Neural cell (in vitro differentiated cells): ENCODE measurements around the gene GRM1. TPM values are rescaled to one million over a fixed set of nuclear protein-coding genes. Genes with fewer than 3 reads are reported as not detected.

Experiments
- H2AFZ ChIP-seq: fragments of 200-600, 300-800 bp; sonication (generic), shearing (Covaris generic); 2 replicates; pipeline ENCODE4 v1.6.0; 2014; ENCODE audit warnings: low read depth, mild to moderate bottlenecking, antibody characterized with exemption, low read length, moderate library complexity
- H3F3A ChIP-seq: fragments of 200-600 bp; shearing (Covaris generic); 2 replicates; pipeline ENCODE4 v1.6.1; 2016; ENCODE audit warnings: mild to moderate bottlenecking, moderate library complexity, mixed read lengths, antibody characterized with exemption, low read length; ENCODE audit not compliant: insufficient read depth, poor library complexity, severe bottlenecking
- H3K27ac ChIP-seq: fragments of 200-600, 300-800 bp; sonication (generic), shearing (Covaris generic); 2 replicates; pipeline ENCODE4 v1.5.1; 2014; ENCODE audit warnings: mild to moderate bottlenecking, low read length, moderate library complexity
- H3K27me3 ChIP-seq: fragments of 300-800, 200-600 bp; sonication (generic), shearing (Covaris generic); 2 replicates; pipeline ENCODE4 v1.6.0; 2014; ENCODE audit warnings: mild to moderate bottlenecking, low read depth, low read length, moderate library complexity; ENCODE audit not compliant: insufficient read depth
- H3K36me3 ChIP-seq: fragments of 300-800, 200-600 bp; sonication (generic), shearing (Covaris generic); 2 replicates; pipeline ENCODE4 v1.5.1; 2014; ENCODE audit warnings: mild to moderate bottlenecking, antibody characterized with exemption, low read length, moderate library complexity; ENCODE audit not compliant: insufficient read depth
- H3K4me2 ChIP-seq: fragments of 300-800, 200-600 bp; sonication (generic), shearing (Covaris generic); 2 replicates; pipeline ENCODE4 v1.6.0; 2014; ENCODE audit warnings: mild to moderate bottlenecking, low read length
- H3K4me3 ChIP-seq: fragments of 300-800, 200-600 bp; sonication (generic), shearing (Covaris generic); 2 replicates; pipeline ENCODE4 v1.5.1; 2014; ENCODE audit warnings: mild to moderate bottlenecking, low read length, moderate library complexity
- H3K79me2 ChIP-seq: fragments of 200-600 bp; shearing (Covaris generic); replicated peaks from 2 replicates; pipeline ENCODE4 v1.6.0; 2014; ENCODE audit warnings: mild to moderate bottlenecking, low read length, moderate library complexity; ENCODE audit not compliant: insufficient read depth
- H3K9ac ChIP-seq: fragments of 300-800, 200-600 bp; sonication (generic), shearing (Covaris generic); 2 replicates; pipeline ENCODE4 v1.6.1; 2016; ENCODE audit warnings: mild to moderate bottlenecking, low read length, mixed read lengths
- H3K9me2 ChIP-seq: fragments of 200-600 bp; shearing (Covaris generic); 2 replicates; pipeline ENCODE4 v1.6.1; 2016; ENCODE audit warnings: mild to moderate bottlenecking, low read length, mixed read lengths; ENCODE audit not compliant: insufficient read depth
- H3K9me3 ChIP-seq: fragments of 200-600, 300-800 bp; sonication (generic), shearing (Covaris generic); 2 replicates; pipeline ENCODE4 v1.6.1; 2016; ENCODE audit warnings: mild to moderate bottlenecking, mixed run types, low read length, moderate library complexity, mixed read lengths
- H4K20me1 ChIP-seq: fragments of 200-600 bp; shearing (Covaris generic); 2 replicates; pipeline ENCODE4 v1.6.1; 2016; ENCODE audit warnings: mild to moderate bottlenecking, mixed run types; ENCODE audit not compliant: insufficient read depth
- EP300 ChIP-seq: fragments of 450-650 bp; conservative IDR thresholded peaks from 2 replicates; pipeline ENCODE4 v1.6.1; 2014; ENCODE audit warnings: antibody characterized with exemption, mild to moderate bottlenecking, moderate library complexity; ENCODE audit not compliant: poor library complexity, severe bottlenecking
- EZH2 ChIP-seq: fragments of 200-600, 300-800 bp; shearing (Covaris generic), sonication (generic); IDR thresholded peaks from 2 replicates; pipeline ENCODE4 v1.6.1; 2014; ENCODE audit warnings: antibody characterized with exemption, low read length, borderline replicate concordance, mild to moderate bottlenecking; ENCODE audit not compliant: insufficient read depth, poor library complexity, severe bottlenecking
- MXI1 ChIP-seq: fragments of 450-650 bp; conservative IDR thresholded peaks from 2 replicates; pipeline ENCODE4 v1.6.1; 2014; ENCODE audit warnings: antibody characterized with exemption, mild to moderate bottlenecking; ENCODE audit not compliant: poor library complexity, severe bottlenecking
- POLR2AphosphoS5 ChIP-seq: IDR thresholded peaks from 2 replicates; pipeline ENCODE4 v1.6.1; 2012
- RAD21 ChIP-seq: fragments of 450-650 bp; conservative IDR thresholded peaks from 2 replicates; pipeline ENCODE4 v1.6.1; 2014; ENCODE audit warnings: antibody characterized with exemption, mild to moderate bottlenecking, moderate library complexity
- REST ChIP-seq: IDR thresholded peaks from 2 replicates; pipeline ENCODE4 v1.6.1; 2012; ENCODE audit warnings: borderline replicate concordance
- SMC3 ChIP-seq: fragments of 450-650 bp; conservative IDR thresholded peaks from 2 replicates; pipeline ENCODE4 v1.6.1; 2014; ENCODE audit warnings: antibody characterized with exemption, mild to moderate bottlenecking, moderate library complexity; ENCODE audit not compliant: poor library complexity
- TAF1 ChIP-seq: IDR thresholded peaks from 2 replicates; pipeline ENCODE4 v1.6.1; 2012; ENCODE audit warnings: low read depth
- polyA plus RNA-seq: library from polyadenylated mRNA; depleted of rRNA; stranded (reverse); fragments of >200 nt; gene quantifications from 2 replicates; pipeline ENCODE4 v1.2.3, GENCODE V29; 2014
- TF ChIP-seq, protein P1 (sequence below): fragments of 450-650 bp; IDR thresholded peaks from 2 replicates; pipeline ENCODE4 v1.5.1; 2014; ENCODE audit warnings: antibody characterized with exemption, mild to moderate bottlenecking, moderate library complexity; ENCODE audit not compliant: poor library complexity, severe bottlenecking

Gene GRM1
- polyA plus RNA-seq, 1 donor from 2014 or later = 2.9 TPM

DNA sequence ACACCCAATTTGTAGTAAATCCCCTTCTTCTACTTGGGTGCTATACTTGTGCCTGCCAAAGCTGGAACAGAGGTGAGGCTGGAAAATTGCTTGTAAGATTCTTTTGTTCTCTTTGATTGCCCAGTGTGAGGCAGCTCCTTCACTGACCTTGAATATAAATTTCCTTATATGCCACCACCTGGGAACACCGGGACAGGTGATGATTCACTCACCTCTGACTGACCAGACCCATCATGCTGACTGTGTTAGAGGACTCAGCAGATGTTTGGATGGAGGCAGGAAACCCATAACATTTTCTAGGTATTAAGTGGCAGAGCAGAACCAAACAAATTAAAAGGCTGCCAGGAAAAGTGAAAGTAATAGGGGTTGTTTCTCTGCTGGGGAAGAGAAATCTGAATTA is 120.9 kb downstream of the GRM1 start:
- H3K27ac ChIP-seq = no peak overlapping the region
- H3K9ac ChIP-seq = no peak overlapping the region
- no peaks in the 10 kb centered on the region for H3K9me2 ChIP-seq
- no peak overlapping the region for H3K4me3 ChIP-seq
- no peaks in the 10 kb centered on the region for H3K27me3 ChIP-seq
- TF ChIP-seq EP300 (no peak), TAF1 (no peak), REST (no peak), POLR2AphosphoS5 (no peak), MXI1 (no peak), SMC3 (no peak), EZH2 (no peak), RAD21 (no peak)
- TF ChIP-seq, protein P1, sequence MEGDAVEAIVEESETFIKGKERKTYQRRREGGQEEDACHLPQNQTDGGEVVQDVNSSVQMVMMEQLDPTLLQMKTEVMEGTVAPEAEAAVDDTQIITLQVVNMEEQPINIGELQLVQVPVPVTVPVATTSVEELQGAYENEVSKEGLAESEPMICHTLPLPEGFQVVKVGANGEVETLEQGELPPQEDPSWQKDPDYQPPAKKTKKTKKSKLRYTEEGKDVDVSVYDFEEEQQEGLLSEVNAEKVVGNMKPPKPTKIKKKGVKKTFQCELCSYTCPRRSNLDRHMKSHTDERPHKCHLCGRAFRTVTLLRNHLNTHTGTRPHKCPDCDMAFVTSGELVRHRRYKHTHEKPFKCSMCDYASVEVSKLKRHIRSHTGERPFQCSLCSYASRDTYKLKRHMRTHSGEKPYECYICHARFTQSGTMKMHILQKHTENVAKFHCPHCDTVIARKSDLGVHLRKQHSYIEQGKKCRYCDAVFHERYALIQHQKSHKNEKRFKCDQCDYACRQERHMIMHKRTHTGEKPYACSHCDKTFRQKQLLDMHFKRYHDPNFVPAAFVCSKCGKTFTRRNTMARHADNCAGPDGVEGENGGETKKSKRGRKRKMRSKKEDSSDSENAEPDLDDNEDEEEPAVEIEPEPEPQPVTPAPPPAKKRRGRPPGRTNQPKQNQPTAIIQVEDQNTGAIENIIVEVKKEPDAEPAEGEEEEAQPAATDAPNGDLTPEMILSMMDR = no peak
- no peaks in the 10 kb centered on the region for H3K79me2 ChIP-seq
- H3K36me3 ChIP-seq = no peaks in the 10 kb centered on the region
- no peak overlapping the region for H2AFZ ChIP-seq
- no peaks in the 10 kb centered on the region for H4K20me1 ChIP-seq
- no peak overlapping the region for H3K4me2 ChIP-seq
- no peaks in the 10 kb centered on the region for H3K9me3 ChIP-seq
- no peaks in the 10 kb centered on the region for H3F3A ChIP-seq

- Histone ChIP-seq H3K79me2 (no peaks in the 10 kb centered on the region), H3K36me3 (no peaks in the 10 kb centered on the region), H3K4me2 (no peak overlapping the region), H3K9ac (no peak overlapping the region), H3K4me3 (no peak overlapping the region), H3K27me3 (no peaks in the 10 kb centered on the region), H3K9me2 (no peaks in the 10 kb centered on the region), H4K20me1 (no peaks in the 10 kb centered on the region), H3K27ac (no peak overlapping the region), H2AFZ (no peak overlapping the region), H3F3A (no peaks in the 10 kb centered on the region), H3K9me3 (no peaks in the 10 kb centered on the region)
- TF ChIP-seq REST (no peak), TAF1 (no peak)
- TF ChIP-seq, protein P1 = no peak
These were observed 124.3 kb downstream of the GRM1 start for GRCh38 chr6:146153040-146153758.
